SK-N-SH (cell line): Measurements from ENCODE around the gene USH1C. TPM values are rescaled to one million over a fixed set of nuclear protein-coding genes. Genes with fewer than 3 reads are reported as not detected.

Source experiments
- CTCF ChIA-PET: fragments of 300-600, 350-600 bp; formaldehyde crosslinking; extraction: SDS; loops from one replicate; lab custom pipeline; 2021; lab: Yijun Ruan, JAX
- POLR2A ChIA-PET: fragments of 350-600 bp; sonication (Branson Sonifier 250); formaldehyde crosslinking; extraction: SDS; loops from one replicate; lab custom pipeline; 2020; ENCODE audit warnings: antibody characterized with exemption, inconsistent platforms; lab: Yijun Ruan, JAX
- DNase-seq: peaks from one replicate; pipeline ENCODE4 v3.0.0; 2012
- H2AFZ ChIP-seq: fragments of 200-600 bp; sonication (generic); 2 replicates; pipeline ENCODE4 v1.8.1; 2016; ENCODE audit warnings: antibody characterized with exemption, mild to moderate bottlenecking, low read depth
- H3F3A ChIP-seq: fragments of 200-600 bp; sonication (generic); replicated peaks from 2 replicates; pipeline ENCODE3; 2016; ENCODE audit warnings: antibody characterized with exemption, mild to moderate bottlenecking; ENCODE audit not compliant: insufficient read depth
- H3K27ac ChIP-seq, 2 experiments: fragments of 200-500 bp in 1 of 2; fragments of 200-600 bp in 1 of 2; sonication (Bioruptor generic) in 1 of 2; sonication (generic), shearing (Covaris generic) in 1 of 2; 2 replicates each; pipeline versions ENCODE4 v1.5.1 to v1.6.1; 2014 to 2016; ENCODE audit warnings: low read depth in 2 of 2, inconsistent platforms in 1 of 2, low read length in 1 of 2, mild to moderate bottlenecking in 1 of 2, mixed read lengths in 1 of 2
- H3K27me3 ChIP-seq: fragments of 200-600 bp; sonication (generic), shearing (Covaris generic); 2 replicates; pipeline ENCODE4 v1.6.1; 2016; ENCODE audit warnings: mixed run types; ENCODE audit not compliant: insufficient read depth
- H3K36me3 ChIP-seq, 2 experiments: fragments of 200-500 bp in 1 of 2; fragments of 200-600 bp in 1 of 2; sonication (Bioruptor generic) in 1 of 2; sonication (generic) in 1 of 2; replicated peaks in 1 of 2; 2 replicates each; pipeline versions ENCODE3 to v1.5.1; 2014 to 2016; ENCODE audit warnings: low read length in 1 of 2, mild to moderate bottlenecking in 1 of 2; ENCODE audit not compliant: insufficient read depth in 2 of 2, control insufficient read depth in 1 of 2
- H3K4me1 ChIP-seq, 2 experiments: fragments of 200-500 bp in 1 of 2; fragments of 200-600 bp in 1 of 2; sonication (Bioruptor generic) in 1 of 2; sonication (generic), shearing (Covaris generic) in 1 of 2; 2 replicates each; pipeline versions ENCODE4 v1.5.1 to v1.6.1; 2014 to 2016; ENCODE audit warnings: low read depth in 1 of 2, low read length in 1 of 2, mixed run types in 1 of 2; ENCODE audit not compliant: insufficient read depth in 2 of 2, control insufficient read depth in 1 of 2
- H3K4me2 ChIP-seq: fragments of 200-600 bp; sonication (generic), shearing (Covaris generic); 2 replicates; pipeline ENCODE4 v1.6.1; 2017; ENCODE audit warnings: mixed run types
- H3K4me3 ChIP-seq, 2 experiments: fragments of 200-500 bp in 1 of 2; fragments of 200-600 bp in 1 of 2; sonication (Bioruptor generic) in 1 of 2; sonication (generic), shearing (Covaris generic) in 1 of 2; 2 replicates each; pipeline versions ENCODE4 v1.5.1 to v1.8.1; 2014 to 2016; ENCODE audit warnings: low read depth in 2 of 2, inconsistent platforms in 1 of 2, low read length in 1 of 2, mild to moderate bottlenecking in 1 of 2, mixed read lengths in 1 of 2, moderate library complexity in 1 of 2
- H3K79me2 ChIP-seq: fragments of 200-600 bp; sonication (generic); 2 replicates; pipeline ENCODE4 v1.8.1; 2017; ENCODE audit warnings: mild to moderate bottlenecking; ENCODE audit not compliant: insufficient read depth
- H3K9ac ChIP-seq: fragments of 200-600 bp; sonication (generic); 2 replicates; pipeline ENCODE4 v1.6.1; 2017; ENCODE audit warnings: mixed run types
- H3K9me2 ChIP-seq: fragments of 200-600 bp; sonication (generic); 2 replicates; pipeline ENCODE4 v1.6.1; 2017; ENCODE audit warnings: mixed run types
- H3K9me3 ChIP-seq: fragments of 200-600 bp; sonication (generic); 2 replicates; pipeline ENCODE4 v1.6.1; 2017; ENCODE audit warnings: mixed run types, mild to moderate bottlenecking, moderate library complexity
- H4K20me1 ChIP-seq: fragments of 200-600 bp; sonication (generic); 2 replicates; pipeline ENCODE4 v1.6.1; 2017; ENCODE audit warnings: mild to moderate bottlenecking, mixed run types; ENCODE audit not compliant: insufficient read depth
- GATA2 ChIP-seq: sonication (generic); formaldehyde crosslinking; IDR thresholded peaks from 2 replicates; pipeline ENCODE4 v1.5.0; 2020; ENCODE audit warnings: mild to moderate bottlenecking, missing genetic modification reagents
- MXI1 ChIP-seq: IDR thresholded peaks from 2 replicates; pipeline ENCODE4 v1.6.1; 2012; ENCODE audit warnings: mild to moderate bottlenecking, low read depth, low read length, improper control_type of control experiment
- NRF1 ChIP-seq: IDR thresholded peaks from 2 replicates; pipeline ENCODE4 v1.6.1; 2012; ENCODE audit warnings: low read depth, mild to moderate bottlenecking, low read length
- RAD21 ChIP-seq: IDR thresholded peaks from 2 replicates; pipeline ENCODE4 v1.6.1; 2012; ENCODE audit warnings: mild to moderate bottlenecking, low read length
- RCOR1 ChIP-seq: fragments of 150-350 bp; IDR thresholded peaks from 2 replicates; pipeline ENCODE4 v1.6.1; 2017; ENCODE audit warnings: antibody characterized with exemption, low read length
- RFX5 ChIP-seq: IDR thresholded peaks from 2 replicates; pipeline ENCODE4 v1.6.1; 2012; ENCODE audit warnings: mild to moderate bottlenecking, improper control_type of control experiment, low read length
- TCF12 ChIP-seq: IDR thresholded peaks from 2 replicates; pipeline ENCODE4 v1.4.0; 2012
- TEAD4 ChIP-seq: IDR thresholded peaks from 2 replicates; pipeline ENCODE4 v1.4.0; 2012; ENCODE audit warnings: mild to moderate bottlenecking, borderline replicate concordance; ENCODE audit not compliant: insufficient read depth
- WGBS: methylation state at CpG from one replicate; pipeline ENCODE4 v1.1.6; 2017; ENCODE audit warnings: low lambda C conversion rate; 5-methylcytosine and 5-hydroxymethylcytosine counted together
- polyA plus RNA-seq, 3 experiments: library from polyadenylated mRNA; depleted of rRNA; stranded (reverse); fragments of >200 nt; gene quantifications; 2 replicates each; pipeline ENCODE4 v1.2.3, GENCODE V29; 2012
- TF ChIP-seq, protein P1 (sequence below): fragments of 150-350 bp; IDR thresholded peaks from 2 replicates; pipeline ENCODE4 v1.6.1; 2017; ENCODE audit warnings: antibody characterized with exemption, low read length, low read depth, borderline replicate concordance
- TF ChIP-seq, protein P2 (sequence below): IDR thresholded peaks from 2 replicates; pipeline ENCODE4 v1.4.0; 2012; ENCODE audit warnings: low read depth
- TF ChIP-seq, protein P3 (sequence below): IDR thresholded peaks from 2 replicates; pipeline ENCODE4 v1.4.0; 2012; ENCODE audit warnings: low read depth, borderline replicate concordance
- TF ChIP-seq, protein P4 (sequence below): fragments of 200-600 bp; sonication (generic); IDR thresholded peaks from 2 replicates; pipeline ENCODE4 v1.6.1; 2017; ENCODE audit warnings: antibody characterized with exemption, mild to moderate bottlenecking, moderate library complexity

Gene USH1C
- polyA plus RNA-seq, 1 of the 3 experiments (the other 2 are of a cell fraction) = not detected

DNA sequence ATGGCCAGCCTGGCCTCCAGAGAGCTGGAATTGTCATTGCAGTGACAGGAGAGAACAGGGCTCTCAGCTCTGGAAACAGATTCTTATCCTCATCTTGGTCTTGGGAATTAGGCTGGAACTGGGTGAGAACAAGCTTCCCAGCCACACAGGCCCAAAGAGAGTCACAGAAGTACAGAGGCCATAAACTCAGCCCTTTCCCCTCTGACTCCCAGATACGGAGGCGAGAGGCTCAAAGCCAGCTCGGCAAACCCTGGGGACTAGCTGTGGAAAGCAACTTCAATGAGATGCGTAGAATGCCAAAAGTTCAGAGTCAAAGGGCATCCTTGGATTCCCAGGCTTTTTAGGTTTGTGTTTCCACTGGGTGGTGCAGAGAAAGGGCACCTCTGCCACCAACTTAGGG, 53.3 kb downstream of the USH1C start (continued):
- TF ChIP-seq, protein P1, sequence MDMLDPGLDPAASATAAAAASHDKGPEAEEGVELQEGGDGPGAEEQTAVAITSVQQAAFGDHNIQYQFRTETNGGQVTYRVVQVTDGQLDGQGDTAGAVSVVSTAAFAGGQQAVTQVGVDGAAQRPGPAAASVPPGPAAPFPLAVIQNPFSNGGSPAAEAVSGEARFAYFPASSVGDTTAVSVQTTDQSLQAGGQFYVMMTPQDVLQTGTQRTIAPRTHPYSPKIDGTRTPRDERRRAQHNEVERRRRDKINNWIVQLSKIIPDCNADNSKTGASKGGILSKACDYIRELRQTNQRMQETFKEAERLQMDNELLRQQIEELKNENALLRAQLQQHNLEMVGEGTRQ = no peak
- TF ChIP-seq RFX5 (no peak), RCOR1 (no peak), NRF1 (no peak), TEAD4 (no peak), TCF12 (no peak)
- TF ChIP-seq, protein P2, sequence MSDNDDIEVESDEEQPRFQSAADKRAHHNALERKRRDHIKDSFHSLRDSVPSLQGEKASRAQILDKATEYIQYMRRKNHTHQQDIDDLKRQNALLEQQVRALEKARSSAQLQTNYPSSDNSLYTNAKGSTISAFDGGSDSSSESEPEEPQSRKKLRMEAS = no peak
- TF ChIP-seq, all 33 proteins: peak for 0

DNA sequence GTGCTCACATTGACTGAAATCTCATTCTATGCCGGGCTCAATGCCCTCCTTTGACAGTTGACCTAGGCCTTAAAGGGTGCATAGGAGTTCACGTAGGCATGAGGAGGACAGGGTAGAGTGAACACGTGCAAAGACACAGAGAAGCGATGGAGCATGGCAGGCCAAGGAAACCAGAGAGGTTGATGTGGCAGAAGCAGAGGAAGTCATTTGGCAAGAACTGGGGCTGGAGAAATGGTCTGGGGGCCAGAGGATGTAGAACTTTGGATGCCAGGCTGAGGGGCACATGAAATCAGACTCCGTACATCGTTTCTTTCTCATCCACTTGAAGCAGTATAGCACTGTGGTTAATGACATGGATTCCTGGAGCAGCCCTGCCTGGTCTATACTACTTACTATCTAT, 54.0 kb downstream of the USH1C start:
- Histone ChIP-seq H3K9me2 (no peaks in the 10 kb centered on the region), H3K79me2 (no peaks in the 10 kb centered on the region), H3K27ac (no peak overlapping the region), H3K36me3 (no peaks in the 10 kb centered on the region), H3K9ac (no peak overlapping the region), H3K27me3 (no peaks in the 10 kb centered on the region), H4K20me1 (no peaks in the 10 kb centered on the region), H3K9me3 (no peaks in the 10 kb centered on the region), H3K4me1 (no peaks in the 10 kb centered on the region), H3F3A (no peaks in the 10 kb centered on the region), H2AFZ (no peak overlapping the region), H3K4me3 (no peak overlapping the region), H3K4me2 (no peak overlapping the region)
- DNase-seq = no peak
- ChIA-PET CTCF (interaction anchor here (2.4 to 45.6 kb wide), 3 partner anchors 38 to 106 kb away, joined by 9 to 1101 read pairs (median 13); partner anchors contain the start of gene KCNJ11), POLR2A (no interaction called here)
- 57% methylated on average over 6 of the region's 6 CpGs for WGBS
- TF ChIP-seq GATA2 (no peak), MXI1 (no peak), NRF1 (no peak), RAD21 (no peak)
- TF ChIP-seq, protein P3, sequence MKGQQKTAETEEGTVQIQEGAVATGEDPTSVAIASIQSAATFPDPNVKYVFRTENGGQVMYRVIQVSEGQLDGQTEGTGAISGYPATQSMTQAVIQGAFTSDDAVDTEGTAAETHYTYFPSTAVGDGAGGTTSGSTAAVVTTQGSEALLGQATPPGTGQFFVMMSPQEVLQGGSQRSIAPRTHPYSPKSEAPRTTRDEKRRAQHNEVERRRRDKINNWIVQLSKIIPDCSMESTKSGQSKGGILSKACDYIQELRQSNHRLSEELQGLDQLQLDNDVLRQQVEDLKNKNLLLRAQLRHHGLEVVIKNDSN = no peak
- TF ChIP-seq, protein P1 = no peak
- TF ChIP-seq, protein P4, sequence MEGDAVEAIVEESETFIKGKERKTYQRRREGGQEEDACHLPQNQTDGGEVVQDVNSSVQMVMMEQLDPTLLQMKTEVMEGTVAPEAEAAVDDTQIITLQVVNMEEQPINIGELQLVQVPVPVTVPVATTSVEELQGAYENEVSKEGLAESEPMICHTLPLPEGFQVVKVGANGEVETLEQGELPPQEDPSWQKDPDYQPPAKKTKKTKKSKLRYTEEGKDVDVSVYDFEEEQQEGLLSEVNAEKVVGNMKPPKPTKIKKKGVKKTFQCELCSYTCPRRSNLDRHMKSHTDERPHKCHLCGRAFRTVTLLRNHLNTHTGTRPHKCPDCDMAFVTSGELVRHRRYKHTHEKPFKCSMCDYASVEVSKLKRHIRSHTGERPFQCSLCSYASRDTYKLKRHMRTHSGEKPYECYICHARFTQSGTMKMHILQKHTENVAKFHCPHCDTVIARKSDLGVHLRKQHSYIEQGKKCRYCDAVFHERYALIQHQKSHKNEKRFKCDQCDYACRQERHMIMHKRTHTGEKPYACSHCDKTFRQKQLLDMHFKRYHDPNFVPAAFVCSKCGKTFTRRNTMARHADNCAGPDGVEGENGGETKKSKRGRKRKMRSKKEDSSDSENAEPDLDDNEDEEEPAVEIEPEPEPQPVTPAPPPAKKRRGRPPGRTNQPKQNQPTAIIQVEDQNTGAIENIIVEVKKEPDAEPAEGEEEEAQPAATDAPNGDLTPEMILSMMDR = no peak
